Sciatic nerve (tissue), 2 donors: ENCODE measurements around the gene NFIX. TPM values are rescaled to one million over a fixed set of nuclear protein-coding genes. Genes with fewer than 3 reads are reported as not detected.
A peak's percentile ranks its signal among the peaks of the same experiment; 100 is the strongest.

ENCODE experiments used
- ATAC-seq: fragments of 200-7000 bp; cut with Tn5 transposase; one replicate; pipeline ENCODE4 v1.9.1; 2020; ENCODE audit warnings: mild to moderate bottlenecking, moderate library complexity
- DNase-seq: peaks from one replicate; pipeline ENCODE4 v3.0.0-alpha.2; 2020; ENCODE audit warnings: low spot score
- intact Hi-C: fragments of 100-400 bp; cut with DNase I; formaldehyde crosslinking; loops from one replicate; pipeline ENCODE4 v1.14.2; 2022
- total RNA-seq: library from RNA; stranded (reverse); fragmentation: NEBNext Ultra II Directional; extraction: Animal tissue kit (Norgen Biotek cat#: 25700); gene quantifications from one replicate; pipeline ENCODE4 v1.2.1, GENCODE V29; 2021
- donor health status: DM: no; HTN: no; CAD: no.
- donor health status: DM: no; HTN: no; CAD: no.

Gene NFIX
- total RNA-seq, 1 donor from 2014 or later: 131 TPM

- DNase-seq (no peak), ATAC-seq (no peak)
- intact Hi-C loops: no loop called here
Observed at GRCh38 chr19:13026462-13027370, 31.4 kb downstream of the NFIX start.

- DNase-seq (no peak), ATAC-seq (no peak)
- intact Hi-C loops: no loop called here
Observed at GRCh38 chr19:13027557-13027956, 32.3 kb downstream of the NFIX start.

GRCh38 chr19:13028027-13028426 is 32.8 kb downstream of the NFIX start:
- no peak for DNase-seq
- intact Hi-C loops: no loop called here
- no peak for ATAC-seq

- intact Hi-C loops: no loop called here
Observed at GRCh38 chr19:13029301-13029880, 34.1 kb downstream of the NFIX start.

GRCh38 chr19:13029893-13030292 is 34.6 kb downstream of the NFIX start:
- intact Hi-C loops: no loop called here
- ATAC-seq (no peak), DNase-seq (no peak)

More at GRCh38 chr19:13029301-13029880, 34.1 kb downstream of the NFIX start:
- no peak for DNase-seq
- no peak for ATAC-seq

GRCh38 chr19:13031917-13032623 is 36.8 kb downstream of the NFIX start:
- ATAC-seq (peak; percentile 79), DNase-seq (no peak)
- intact Hi-C loops: no loop called here

GRCh38 chr19:13032837-13033236 is 37.6 kb downstream of the NFIX start:
- intact Hi-C loops: no loop called here
- no peak for ATAC-seq

GRCh38 chr19:13033244-13033643 is 38.0 kb downstream of the NFIX start:
- DNase-seq (no peak), ATAC-seq (no peak)
- intact Hi-C loops: no loop called here

More at GRCh38 chr19:13032837-13033236, 37.6 kb downstream of the NFIX start:
- no peak for DNase-seq

- peak; percentile 84 for DNase-seq
- intact Hi-C loops: no loop called here
Observed at GRCh38 chr19:13033819-13034611, 38.7 kb downstream of the NFIX start.

GRCh38 chr19:13034636-13035035 is 39.4 kb downstream of the NFIX start:
- intact Hi-C loops: no loop called here
- ATAC-seq: no peak
- no peak for DNase-seq

More at GRCh38 chr19:13033819-13034611, 38.7 kb downstream of the NFIX start:
- ATAC-seq: peak; percentile 51

GRCh38 chr19:13035820-13036365 is 40.6 kb downstream of the NFIX start:
- DNase-seq (no peak), ATAC-seq (no peak)
- intact Hi-C loops: no loop called here

GRCh38 chr19:13036366-13036976 is 41.2 kb downstream of the NFIX start:
- ATAC-seq (peak; percentile 10), DNase-seq (no peak)
- intact Hi-C loops: no loop called here

- ATAC-seq: peak; percentile 11
- intact Hi-C loops: no loop called here
- no peak for DNase-seq
Observed at GRCh38 chr19:13037161-13037560, 41.9 kb downstream of the NFIX start.

GRCh38 chr19:13037731-13038130 is 42.5 kb downstream of the NFIX start:
- DNase-seq: no peak
- no peak for ATAC-seq
- intact Hi-C loops: no loop called here

GRCh38 chr19:13038306-13039210 is 43.3 kb downstream of the NFIX start:
- intact Hi-C loops: no loop called here
- DNase-seq (no peak), ATAC-seq (no peak)

GRCh38 chr19:13039211-13039789 is 44.0 kb downstream of the NFIX start:
- ATAC-seq: no peak

More at GRCh38 chr19:13039211-13039789, 44.0 kb downstream of the NFIX start:
- intact Hi-C loops: no loop called here
- DNase-seq: no peak
